HepG2 (cell line): ENCODE measurements around the gene THUMPD1. TPM values are rescaled to one million over a fixed set of nuclear protein-coding genes. Genes with fewer than 3 reads are reported as not detected.

ENCODE experiments used
- ASH2L ChIP-seq: fragments of 300-600, 200-600 bp; sonication (generic); IDR thresholded peaks from 2 replicates; pipeline ENCODE4 v1.7.0; 2017; ENCODE audit warnings: low read depth, mild to moderate bottlenecking, moderate library complexity, mixed read lengths, low read length; ENCODE audit not compliant: insufficient read length
- CHD4 ChIP-seq: fragments of 200-600 bp; sonication (generic); IDR thresholded peaks from 2 replicates; pipeline ENCODE4 v1.7.0; 2017; ENCODE audit warnings: mild to moderate bottlenecking, low read length, borderline replicate concordance
- CREB3 ChIP-seq: sonication (generic); formaldehyde crosslinking; IDR thresholded peaks from 2 replicates; pipeline ENCODE4 v1.5.0; 2020; ENCODE audit warnings: missing genetic modification reagents
- CTCF ChIP-seq: sonication (generic); formaldehyde crosslinking; IDR thresholded peaks from 2 replicates; pipeline ENCODE4 v1.5.0; 2020; ENCODE audit warnings: mild to moderate bottlenecking, missing genetic modification reagents, moderate library complexity
- DPF2 ChIP-seq: sonication (generic); formaldehyde crosslinking; IDR thresholded peaks from 2 replicates; pipeline ENCODE4 v1.4.0; 2020; ENCODE audit warnings: mild to moderate bottlenecking, low read depth, missing genetic modification reagents, borderline replicate concordance
- FOXA3 ChIP-seq: IDR thresholded peaks from 2 replicates; pipeline ENCODE4 v1.6.1; 2016; ENCODE audit warnings: missing genetic modification reagents, missing compliant biosample characterization
- FOXJ3 ChIP-seq: sonication (generic); formaldehyde crosslinking; IDR thresholded peaks from 2 replicates; pipeline ENCODE4 v1.4.0; 2020; ENCODE audit warnings: missing genetic modification reagents, mild to moderate bottlenecking, borderline replicate concordance
- FOXP1 ChIP-seq, 2 experiments: fragments of 450-650 bp in 1 of 2; IDR thresholded peaks; 2 replicates each; pipeline ENCODE4 v1.6.1; 2017 to 2018; ENCODE audit warnings: antibody characterized with exemption in 1 of 2
- MTA1 ChIP-seq: sonication (generic); formaldehyde crosslinking; IDR thresholded peaks from 2 replicates; pipeline ENCODE4 v1.4.0; 2020; ENCODE audit warnings: missing genetic modification reagents, mild to moderate bottlenecking, borderline replicate concordance
- NFAT5 ChIP-seq: sonication (generic); formaldehyde crosslinking; IDR thresholded peaks from 2 replicates; pipeline ENCODE4 v1.4.0; 2020; ENCODE audit warnings: missing genetic modification reagents
- NFIC ChIP-seq: IDR thresholded peaks from 2 replicates; pipeline ENCODE4 v1.6.1; 2012; ENCODE audit warnings: mild to moderate bottlenecking, low read length, inconsistent platforms
- RBAK ChIP-seq: sonication (generic); formaldehyde crosslinking; IDR thresholded peaks from 2 replicates; pipeline ENCODE4 v1.5.1; 2020; ENCODE audit warnings: mild to moderate bottlenecking, missing genetic modification reagents
- RFX3 ChIP-seq: IDR thresholded peaks from 2 replicates; pipeline ENCODE4 v1.6.1; 2016; ENCODE audit warnings: missing biosample characterization, missing genetic modification reagents
- SP4 ChIP-seq: sonication (generic); formaldehyde crosslinking; IDR thresholded peaks from 2 replicates; pipeline ENCODE4 v1.8.1; 2023; ENCODE audit warnings: mild to moderate bottlenecking, missing genetic modification reagents
- TGIF2 ChIP-seq: IDR thresholded peaks from 2 replicates; pipeline ENCODE4 v1.6.1; 2016; ENCODE audit warnings: control low read depth, missing compliant biosample characterization
- THYN1 ChIP-seq: sonication (generic); formaldehyde crosslinking; IDR thresholded peaks from 2 replicates; pipeline ENCODE4 v1.8.1; 2023; ENCODE audit warnings: low read depth, mild to moderate bottlenecking, moderate library complexity, missing genetic modification reagents, borderline replicate concordance
- ZBTB7B ChIP-seq: sonication (generic); formaldehyde crosslinking; IDR thresholded peaks from 2 replicates; pipeline ENCODE4 v1.4.0; 2020; ENCODE audit warnings: missing genetic modification reagents
- ZFAT ChIP-seq: sonication (generic); formaldehyde crosslinking; conservative IDR thresholded peaks from 2 replicates; pipeline ENCODE4 v1.8.1; 2023; ENCODE audit warnings: missing genetic modification reagents, inconsistent platforms
- ZNF337 ChIP-seq: sonication (generic); formaldehyde crosslinking; IDR thresholded peaks from 2 replicates; pipeline ENCODE4 v1.5.1; 2020; ENCODE audit warnings: missing genetic modification reagents, low read depth, mild to moderate bottlenecking, borderline replicate concordance
- ZNF615 ChIP-seq: sonication (generic); formaldehyde crosslinking; IDR thresholded peaks from 2 replicates; pipeline ENCODE4 v1.5.0; 2020; ENCODE audit warnings: mild to moderate bottlenecking, missing genetic modification reagents, borderline replicate concordance
- ZNF878 ChIP-seq: sonication (generic); formaldehyde crosslinking; IDR thresholded peaks from 2 replicates; pipeline ENCODE4 v1.8.1; 2023; ENCODE audit warnings: mild to moderate bottlenecking, missing genetic modification reagents, moderate library complexity
- ZNF879 ChIP-seq: sonication (generic); formaldehyde crosslinking; IDR thresholded peaks from 2 replicates; pipeline ENCODE4 v1.8.1; 2023; ENCODE audit warnings: missing genetic modification reagents
- polyA plus RNA-seq, 8 experiments: library from polyadenylated mRNA; depleted of rRNA in 3 of 8; stranded (reverse) in 7 of 8; unstranded in 1 of 8; fragments of >200 nt; fragmentation: Illumina TruSeq in 4 of 8; extraction: Trizol in 4 of 8; gene quantifications; 2 replicates each; pipeline versions ENCODE4 v1.2.1 to v1.2.3, GENCODE V29; 2011 to 2016; ENCODE audit warnings: low read depth in 4 of 8, missing spikeins in 1 of 8, mixed read lengths in 1 of 8; ENCODE audit not compliant: insufficient read depth in 1 of 8
- total RNA-seq, 5 experiments: library from RNA; depleted of rRNA; stranded (reverse); fragments of >200 nt; fragmentation: Illumina TruSeq; extraction: Trizol; gene quantifications; 2 replicates each; pipeline ENCODE4 v1.2.3, GENCODE V29; 2016; ENCODE audit warnings: low read depth in 1 of 5

The THUMPD1 gene
- total and polyA plus RNA-seq, 2 of the 13 experiments (the other 11 are each of a cell fraction or from before 2014, with no cell fraction given), result 22.7 to 69.1 TPM

- TF ChIP-seq NFAT5 (peak; percentile 77; the same call in 1 of the 2 replicates), FOXA3 (CRISPR knock-in tag) (peak; percentile 85), CREB3 (CRISPR knock-in tag) (0 out of 2 replicates have a peak, but pooled peaks have one; percentile 86), ZFAT (CRISPR knock-in tag) (peak; percentile 61; the same call in 1 of the 2 replicates), ZBTB7B (CRISPR knock-in tag) (peak; percentile 56; the same call in 1 of the 2 replicates), RFX3 (CRISPR knock-in tag) (peak; percentile 43), CHD4 (no peak; the same call in 1 of the 2 replicates), ZNF615 (CRISPR knock-in tag) (peak; percentile 92; the same call in 1 of the 2 replicates), RBAK (CRISPR knock-in tag) (peak; percentile 75; the same call in 1 of the 2 replicates), ASH2L (peak; percentile 100), FOXP1 (IDR thresholded peaks at IDR 0.05) (no peak), FOXP1 (CRISPR knock-in tag; IDR thresholded peaks at IDR 0.05) (no peak), TGIF2 (CRISPR knock-in tag) (peak; percentile 95; the same call in 1 of the 2 replicates), FOXJ3 (CRISPR knock-in tag) (peak; percentile 82; the same call in 1 of the 2 replicates), NFIC (no peak), ZNF337 (0 out of 2 replicates have a peak, but pooled peaks have one; percentile 47), DPF2 (CRISPR knock-in tag) (no peak), ZNF879 (CRISPR knock-in tag) (peak; percentile 92), CTCF (CRISPR knock-in tag) (peak; percentile 57; the same call in 1 of the 2 replicates), MTA1 (CRISPR knock-in tag) (peak; percentile 80; the same call in 1 of the 2 replicates), SP4 (CRISPR knock-in tag) (peak; percentile 99), ZNF878 (no peak), THYN1 (CRISPR knock-in tag) (no peak)
Measured at GRCh38 chr16:20741554-20742285, at the start of gene THUMPD1 (continued).
